MM.1S (cell line): ENCODE measurements around the gene QARS1.

Experiments
- DNase-seq: peaks from one replicate; pipeline ENCODE4 v3.0.0-alpha.2; 2015
- H2AFZ ChIP-seq: fragments of 300-600 bp; sonication (generic); 2 replicates; pipeline ENCODE4 v1.6.0; 2016; ENCODE audit warnings: antibody characterized with exemption, low read length
- H3F3A ChIP-seq: fragments of 300-600 bp; sonication (generic); 2 replicates; pipeline ENCODE4 v1.6.1; 2016; ENCODE audit warnings: mild to moderate bottlenecking, antibody characterized with exemption, low read length, moderate library complexity, mixed read lengths; ENCODE audit not compliant: insufficient read depth
- H3K27ac ChIP-seq: fragments of 300-600 bp; sonication (generic); 2 replicates; pipeline ENCODE4 v1.5.1; 2016; ENCODE audit warnings: mild to moderate bottlenecking, low read length
- H3K27me3 ChIP-seq: fragments of 300-600 bp; sonication (generic); replicated peaks from 2 replicates; pipeline ENCODE4 v1.6.0; 2016; ENCODE audit warnings: low read length; ENCODE audit not compliant: insufficient read depth
- H3K36me3 ChIP-seq: fragments of 300-600 bp; sonication (generic); replicated peaks from 2 replicates; pipeline ENCODE4 v1.6.1; 2016; ENCODE audit warnings: mild to moderate bottlenecking, low read length, mixed read lengths; ENCODE audit not compliant: insufficient read depth
- H3K4me1 ChIP-seq: fragments of 300-600 bp; sonication (generic); 2 replicates; pipeline ENCODE4 v1.6.1; 2016; ENCODE audit warnings: low read length, mixed read lengths
- H3K4me2 ChIP-seq: fragments of 300-600 bp; sonication (generic); 2 replicates; pipeline ENCODE4 v1.6.0; 2016; ENCODE audit warnings: low read depth, low read length
- H3K4me3 ChIP-seq: fragments of 300-600 bp; sonication (generic); 2 replicates; pipeline ENCODE4 v1.5.1; 2016; ENCODE audit warnings: low read length, mixed read lengths
- H3K79me2 ChIP-seq: fragments of 300-600 bp; sonication (generic); 2 replicates; pipeline ENCODE4 v1.6.1; 2016; ENCODE audit warnings: mixed run types, low read length, mixed read lengths
- H3K9ac ChIP-seq: fragments of 300-600 bp; sonication (generic); 2 replicates; pipeline ENCODE4 v1.6.1; 2016; ENCODE audit warnings: low read length, mixed read lengths
- H3K9me2 ChIP-seq: fragments of 300-600 bp; sonication (generic); replicated peaks from 2 replicates; pipeline ENCODE4 v1.6.1; 2016; ENCODE audit warnings: mild to moderate bottlenecking, low read length, mixed read lengths; ENCODE audit not compliant: insufficient read depth
- H3K9me3 ChIP-seq: fragments of 300-600 bp; sonication (generic); replicated peaks from 2 replicates; pipeline ENCODE4 v1.6.1; 2016; ENCODE audit warnings: mild to moderate bottlenecking, low read length, mixed read lengths; ENCODE audit not compliant: insufficient read depth
- H4K20me1 ChIP-seq: fragments of 300-600 bp; sonication (generic); 2 replicates; pipeline ENCODE4 v1.6.1; 2016; ENCODE audit warnings: mild to moderate bottlenecking, low read length, moderate library complexity, mixed read lengths; ENCODE audit not compliant: insufficient read depth
- EZH2 ChIP-seq: fragments of 300-600 bp; sonication (generic); optimal IDR thresholded peaks from 2 replicates; pipeline ENCODE3; 2017; ENCODE audit warnings: low read depth, mild to moderate bottlenecking, antibody characterized with exemption, low read length, mixed read lengths
- EZH2phosphoT487 ChIP-seq: fragments of 300-600 bp; sonication (generic); IDR thresholded peaks from 2 replicates; pipeline ENCODE4 v1.6.1; 2018; ENCODE audit warnings: antibody characterized with exemption, low read length
- TF ChIP-seq, protein P1 (sequence below): fragments of 300-600 bp; sonication (generic); IDR thresholded peaks from 2 replicates; pipeline ENCODE4 v1.5.1; 2016; ENCODE audit warnings: antibody characterized with exemption, low read length, mixed read lengths

Gene QARS1

DNA sequence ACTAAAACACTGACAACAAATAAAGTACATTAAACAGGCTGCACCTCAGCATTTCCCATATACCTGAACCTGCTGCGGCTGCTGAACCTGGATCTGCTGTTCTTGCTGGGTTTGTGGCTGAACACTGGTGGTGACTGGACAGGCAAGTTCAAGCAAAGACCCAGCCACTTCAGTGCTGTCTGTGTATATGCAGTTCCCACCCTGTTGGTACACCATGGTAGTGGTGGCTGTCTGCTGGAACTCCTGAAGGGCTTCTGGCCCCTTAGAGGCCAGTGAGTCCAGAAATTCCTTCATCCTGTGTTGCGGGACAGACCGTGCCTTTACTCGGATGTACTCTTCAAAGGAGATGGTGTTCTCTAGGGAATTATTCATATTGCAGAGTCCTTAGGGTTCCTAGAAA, 27.9 kb downstream of the QARS1 start:
- Histone ChIP-seq H3K4me2 (no peak overlapping the region), H3K36me3 (no peaks in the 10 kb centered on the region; the same call in 1 of the 2 replicates), H3K27me3 (no peaks in the 10 kb centered on the region), H3K9me2 (no peaks in the 10 kb centered on the region), H3K27ac (no peak overlapping the region), H3K4me3 (no peak overlapping the region), H3K9me3 (no peaks in the 10 kb centered on the region), H3K79me2 (peaks cover 71% of the 10 kb centered on the region), H3K4me1 (no peaks in the 10 kb centered on the region), H3K9ac (no peak overlapping the region), H3F3A (no peaks in the 10 kb centered on the region), H2AFZ (no peak overlapping the region), H4K20me1 (peaks cover 6% of the 10 kb centered on the region; the same call in 1 of the 2 replicates)
- TF ChIP-seq, protein P1, sequence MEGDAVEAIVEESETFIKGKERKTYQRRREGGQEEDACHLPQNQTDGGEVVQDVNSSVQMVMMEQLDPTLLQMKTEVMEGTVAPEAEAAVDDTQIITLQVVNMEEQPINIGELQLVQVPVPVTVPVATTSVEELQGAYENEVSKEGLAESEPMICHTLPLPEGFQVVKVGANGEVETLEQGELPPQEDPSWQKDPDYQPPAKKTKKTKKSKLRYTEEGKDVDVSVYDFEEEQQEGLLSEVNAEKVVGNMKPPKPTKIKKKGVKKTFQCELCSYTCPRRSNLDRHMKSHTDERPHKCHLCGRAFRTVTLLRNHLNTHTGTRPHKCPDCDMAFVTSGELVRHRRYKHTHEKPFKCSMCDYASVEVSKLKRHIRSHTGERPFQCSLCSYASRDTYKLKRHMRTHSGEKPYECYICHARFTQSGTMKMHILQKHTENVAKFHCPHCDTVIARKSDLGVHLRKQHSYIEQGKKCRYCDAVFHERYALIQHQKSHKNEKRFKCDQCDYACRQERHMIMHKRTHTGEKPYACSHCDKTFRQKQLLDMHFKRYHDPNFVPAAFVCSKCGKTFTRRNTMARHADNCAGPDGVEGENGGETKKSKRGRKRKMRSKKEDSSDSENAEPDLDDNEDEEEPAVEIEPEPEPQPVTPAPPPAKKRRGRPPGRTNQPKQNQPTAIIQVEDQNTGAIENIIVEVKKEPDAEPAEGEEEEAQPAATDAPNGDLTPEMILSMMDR = no peak
- TF ChIP-seq EZH2phosphoT487 (no peak), EZH2 (no peak)
- DNase-seq = no peak

DNA sequence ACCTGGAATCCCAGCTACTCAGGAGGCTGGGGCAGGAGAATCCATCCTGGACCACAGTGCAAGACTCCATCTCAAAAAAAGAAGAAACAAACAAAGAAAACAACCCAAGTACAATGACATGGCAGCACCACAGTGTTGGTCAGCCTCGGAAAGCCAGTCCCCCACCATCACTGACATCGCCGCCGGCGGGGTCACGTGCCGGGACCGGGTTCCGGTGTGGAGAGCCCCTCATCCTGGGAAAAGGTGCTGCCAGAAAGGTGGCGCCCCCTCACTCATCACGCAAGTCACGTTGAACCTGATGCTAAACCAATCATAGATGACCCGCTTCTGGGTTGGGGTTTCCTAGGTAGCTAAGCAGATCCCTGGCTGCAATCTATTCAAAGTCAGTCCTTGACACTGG, 28.4 kb downstream of the QARS1 start:
- Histone ChIP-seq H3K4me1 (no peaks in the 10 kb centered on the region), H2AFZ (no peak overlapping the region), H3K27ac (no peak overlapping the region), H3F3A (no peaks in the 10 kb centered on the region), H3K27me3 (no peaks in the 10 kb centered on the region), H3K9ac (no peak overlapping the region), H3K79me2 (peaks cover 70% of the 10 kb centered on the region), H3K4me3 (no peak overlapping the region), H3K9me2 (no peaks in the 10 kb centered on the region), H4K20me1 (peaks cover 6% of the 10 kb centered on the region; the same call in 1 of the 2 replicates), H3K4me2 (no peak overlapping the region), H3K36me3 (no peaks in the 10 kb centered on the region; the same call in 1 of the 2 replicates), H3K9me3 (no peaks in the 10 kb centered on the region)
- no peak for DNase-seq
- no peak for TF ChIP-seq EZH2
- TF ChIP-seq, protein P1 = no peak
- TF ChIP-seq EZH2phosphoT487 = no peak

DNA sequence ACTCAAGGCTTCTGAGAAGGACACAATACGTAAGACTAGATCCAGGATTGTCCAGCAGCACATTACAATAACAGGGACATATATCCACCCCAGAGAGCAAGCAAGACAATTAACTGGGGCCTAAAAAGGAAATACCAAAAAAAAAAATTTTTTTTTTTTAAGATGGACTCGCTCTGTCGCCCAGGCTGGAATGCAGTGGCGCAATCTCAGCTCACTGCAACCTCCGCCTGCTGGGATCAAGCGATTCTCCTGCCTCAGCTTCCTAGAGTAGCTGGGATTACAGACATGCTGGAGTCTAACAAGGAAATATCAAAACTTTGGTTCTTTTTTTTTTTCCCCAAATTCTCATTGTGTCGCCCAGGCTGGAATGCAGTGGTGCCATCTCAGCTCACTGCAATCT, 46.5 kb downstream of the QARS1 start:
- no peaks in the 10 kb centered on the region for H3K9me3 ChIP-seq
- DNase-seq = no peak
- H3K4me3 ChIP-seq = no peak overlapping the region
- no peak overlapping the region for H3K9ac ChIP-seq
- no peak overlapping the region for H3K4me2 ChIP-seq
- no peaks in the 10 kb centered on the region for H3K4me1 ChIP-seq
- H4K20me1 ChIP-seq = no peaks in the 10 kb centered on the region
- H3K79me2 ChIP-seq = peaks cover 18% of the 10 kb centered on the region; the same call in 1 of the 2 replicates
- TF ChIP-seq, protein P1 = no peak
- no peak for TF ChIP-seq EZH2phosphoT487
- TF ChIP-seq EZH2 = no peak
- no peaks in the 10 kb centered on the region for H3F3A ChIP-seq
- H3K27me3 ChIP-seq = no peaks in the 10 kb centered on the region
- no peak overlapping the region for H2AFZ ChIP-seq
- peaks cover 12% of the 10 kb centered on the region for H3K36me3 ChIP-seq
- no peaks in the 10 kb centered on the region for H3K9me2 ChIP-seq
- H3K27ac ChIP-seq = no peak overlapping the region
